ENCODE measurements around the gene AKR7A2.

DNA sequence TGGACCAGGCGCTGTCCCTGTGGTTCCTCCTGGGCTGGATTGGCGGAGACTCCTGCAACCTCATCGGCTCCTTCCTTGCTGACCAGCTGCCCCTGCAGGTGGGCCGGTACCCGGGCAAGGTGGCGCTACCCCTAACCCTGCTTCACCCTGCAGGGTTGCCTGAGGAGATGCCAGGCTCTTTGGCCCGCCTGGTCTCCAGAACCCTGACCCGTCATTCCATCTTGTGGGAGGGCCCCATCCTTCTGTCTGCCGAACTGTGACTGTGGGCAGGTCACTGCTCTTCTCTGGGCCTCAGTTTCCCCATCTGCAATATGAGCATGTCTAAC is 12.7 kb upstream of the AKR7A2 start:
- TF ChIP-seq CTCF (IDR thresholded peaks at IDR 0.05): no peak
- no peak for TF ChIP-seq POLR2A (IDR thresholded peaks at IDR 0.05)
- no peak for TF ChIP-seq EP300 (IDR thresholded peaks at IDR 0.05)

Measured in tibial nerve (tissue), 4 donors.